Body of pancreas (tissue), 4 donors: ENCODE data around the gene TBATA.

Experiments
- CTCF ChIP-seq, 7 experiments: fragments of 450-650 bp in 4 of 7; fragments of 200-600 bp in 3 of 7; sonication (generic) in 3 of 7; IDR thresholded peaks; one replicate each; pipeline ENCODE4 v1.5.1; 2016 to 2019; ENCODE audit warnings: antibody characterized with exemption in 7 of 7
- POLR2A ChIP-seq, 3 donors: fragments of 450-650 bp; IDR thresholded peaks; one replicate each; pipeline ENCODE4 v1.6.1; 2016; ENCODE audit warnings: antibody characterized with exemption in 3 of 3, mild to moderate bottlenecking in 2 of 3

DNA sequence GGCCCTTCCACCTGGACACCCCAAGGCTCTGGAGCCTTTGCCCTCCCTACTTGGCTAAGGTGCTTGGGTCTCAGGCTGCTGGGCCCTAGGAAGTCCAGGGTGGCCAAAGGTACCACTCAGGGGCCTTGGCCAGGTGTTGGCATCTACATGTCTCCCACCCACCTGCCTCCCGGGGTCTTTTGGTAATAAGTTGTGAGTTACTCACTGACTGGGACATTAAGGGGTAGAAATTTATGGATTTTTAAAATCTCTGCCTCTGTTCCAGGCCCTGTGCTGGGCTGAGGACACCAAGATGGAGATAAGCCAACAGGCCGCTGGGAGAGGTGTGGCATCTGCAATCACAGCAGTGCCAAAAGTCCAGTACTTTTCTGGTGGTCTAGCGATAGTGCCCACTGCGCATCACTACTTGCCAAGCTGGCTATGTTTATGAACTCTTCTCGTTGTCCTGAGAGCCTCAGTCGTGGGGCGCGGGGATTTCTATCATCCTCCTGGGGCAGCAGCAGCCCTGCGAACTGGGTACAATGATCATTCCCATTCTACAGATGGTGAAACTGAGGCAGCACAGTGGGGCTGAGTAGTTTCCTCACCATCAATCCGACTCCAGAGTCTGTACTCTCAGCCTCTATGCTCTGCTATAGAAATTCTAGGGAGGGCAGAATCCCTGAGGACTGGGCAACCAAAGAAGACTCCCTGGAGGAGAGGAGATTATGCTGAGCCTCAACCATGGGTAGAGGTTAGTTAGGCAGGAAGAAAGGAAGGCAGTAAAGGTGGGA lies 36.2 kb downstream of the TBATA start:
- TF ChIP-seq CTCF (IDR thresholded peaks at IDR 0.05) (no peak), POLR2A (IDR thresholded peaks at IDR 0.05) (no peak)
